GM19455 (cell line): ENCODE measurements around the gene PDSS2.
"Not testable (repeated sequence)": the region's sequence is repeated elsewhere in the genome, so short reads cannot be mapped to it uniquely, and the experiment has no call there.

Experiments
- ATAC-seq: cut with Tn5 transposase; IDR thresholded peaks from one replicate; pipeline ENCODE4 v1.9.1; 2021; ENCODE audit not compliant: unreplicated experiment

The PDSS2 gene

DNA sequence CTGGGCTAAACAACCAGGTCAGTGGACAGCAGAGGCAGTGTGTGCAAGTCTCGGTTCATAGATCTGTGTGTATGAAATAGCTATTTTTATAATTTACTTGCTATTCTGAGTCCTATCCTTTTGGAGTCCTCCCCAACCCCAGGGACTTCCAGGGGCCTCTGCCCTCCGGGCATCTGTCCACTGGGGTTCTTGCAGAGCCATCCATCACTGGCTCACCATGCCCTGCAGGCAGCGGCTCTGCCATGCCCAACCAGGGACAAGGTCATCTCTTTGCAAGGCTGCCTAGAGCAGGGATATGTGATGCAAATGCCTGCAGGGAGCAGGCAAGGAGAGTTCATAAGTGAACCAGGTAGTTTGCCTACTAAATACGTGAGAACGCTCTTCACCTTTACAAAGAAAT is 333.6 kb downstream of the PDSS2 start:
- no peak for ATAC-seq

GRCh38 chr6:107124934-107125348 is 334.4 kb downstream of the PDSS2 start:
- peak; percentile 71 for ATAC-seq

DNA sequence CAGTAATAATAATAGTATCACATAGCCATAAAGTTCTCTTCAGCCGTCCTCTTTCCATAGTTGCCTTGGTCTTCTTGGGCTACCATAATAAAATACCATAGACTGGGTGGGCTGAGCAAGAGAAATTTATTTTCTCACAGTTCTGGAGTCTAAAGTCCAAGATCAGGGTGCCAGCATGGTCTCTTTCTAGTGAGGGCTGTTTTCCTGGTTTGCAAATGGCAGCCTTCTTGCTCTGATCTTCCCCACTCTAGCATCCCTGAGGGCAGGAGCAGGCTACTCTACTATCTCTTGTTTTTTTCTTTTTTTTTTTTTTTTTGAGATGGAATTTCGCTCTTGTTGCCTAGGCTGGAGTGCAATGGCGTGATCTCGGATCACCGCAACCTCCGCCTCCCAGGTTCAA is 335.9 kb downstream of the PDSS2 start:
- ATAC-seq = no peak

DNA sequence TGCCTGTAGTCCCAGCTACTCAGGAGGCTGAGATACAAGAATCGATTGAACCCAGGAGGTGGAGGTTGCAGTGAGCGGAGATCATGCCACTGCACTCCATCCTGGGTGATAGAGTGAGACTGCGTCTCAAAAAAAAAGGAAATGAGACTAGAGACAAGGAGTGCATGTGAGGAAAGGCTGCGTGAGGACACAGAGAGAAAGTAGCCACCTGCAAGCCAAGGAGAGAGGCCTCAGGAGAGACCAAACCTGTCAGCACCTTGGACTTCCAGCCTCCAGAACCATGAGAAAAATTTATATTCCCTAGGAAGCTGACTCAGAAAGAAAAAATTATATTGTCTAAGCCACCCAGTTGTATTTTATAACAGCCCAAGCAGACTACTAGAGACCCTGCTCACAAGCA is 336.6 kb downstream of the PDSS2 start:
- no peak for ATAC-seq

GRCh38 chr6:107121964-107122495 is 337.3 kb downstream of the PDSS2 start:
- no peak for ATAC-seq

- no peak for ATAC-seq
Observed at GRCh38 chr6:107121266-107121665, 338.1 kb downstream of the PDSS2 start.

DNA sequence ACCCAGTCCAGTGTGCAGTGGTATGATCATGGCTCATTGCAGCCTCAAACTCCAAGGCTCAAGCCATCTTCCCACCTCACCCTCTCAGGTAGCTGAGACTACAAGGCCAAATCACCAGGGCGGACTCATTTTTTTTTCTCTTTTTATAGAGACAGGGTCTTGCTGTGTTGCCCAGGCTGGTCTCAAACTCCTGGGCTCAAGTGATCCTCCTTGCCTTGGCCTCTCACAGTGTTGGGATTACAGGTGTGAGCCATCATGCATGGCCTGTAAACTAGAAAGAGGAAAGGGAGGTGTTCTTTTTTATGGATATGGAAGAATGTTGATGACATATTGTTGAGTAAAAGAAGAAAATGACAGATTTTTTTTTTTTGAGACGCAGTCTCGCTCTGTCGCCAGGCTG is 339.0 kb downstream of the PDSS2 start:
- no peak for ATAC-seq

DNA sequence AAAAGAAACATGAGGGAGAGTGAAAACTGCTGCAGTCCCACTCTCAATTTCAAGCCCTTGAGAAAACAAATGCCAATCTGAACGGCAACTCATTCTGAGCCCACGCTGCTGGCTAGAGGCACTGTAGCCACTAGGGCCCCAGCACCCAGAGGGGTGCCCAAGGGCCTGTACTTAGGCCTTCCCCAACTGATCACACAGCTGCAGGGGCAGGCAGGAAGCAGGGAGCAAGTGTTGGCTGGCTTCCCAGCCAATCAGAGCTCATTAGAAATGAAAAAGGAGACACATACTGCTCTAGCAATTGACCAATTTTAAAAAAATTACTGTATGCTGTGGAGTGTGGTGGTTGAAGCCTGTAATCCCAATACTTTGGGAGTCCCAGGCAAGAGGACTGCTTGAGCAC is 340.4 kb downstream of the PDSS2 start:
- ATAC-seq = no peak

DNA sequence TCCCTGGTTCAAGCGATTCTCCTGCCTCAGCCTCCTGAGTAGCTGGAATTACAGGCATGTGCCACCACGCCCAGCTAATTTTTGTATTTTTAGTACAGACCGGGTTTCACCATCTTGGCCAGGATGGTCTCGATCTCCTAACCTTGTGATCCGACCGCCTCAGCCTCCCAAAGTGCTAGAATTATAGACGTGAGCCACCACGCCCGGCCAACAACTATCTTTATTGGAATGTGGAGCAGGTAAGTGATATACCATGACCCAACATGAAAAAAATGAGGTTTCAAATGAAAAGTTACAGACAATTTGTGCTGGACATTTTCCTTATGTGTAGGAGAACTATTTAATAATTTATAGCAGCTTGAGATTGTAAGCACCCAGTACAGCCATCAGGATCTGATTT is 340.8 kb downstream of the PDSS2 start:
- not testable (repeated sequence) for ATAC-seq

DNA sequence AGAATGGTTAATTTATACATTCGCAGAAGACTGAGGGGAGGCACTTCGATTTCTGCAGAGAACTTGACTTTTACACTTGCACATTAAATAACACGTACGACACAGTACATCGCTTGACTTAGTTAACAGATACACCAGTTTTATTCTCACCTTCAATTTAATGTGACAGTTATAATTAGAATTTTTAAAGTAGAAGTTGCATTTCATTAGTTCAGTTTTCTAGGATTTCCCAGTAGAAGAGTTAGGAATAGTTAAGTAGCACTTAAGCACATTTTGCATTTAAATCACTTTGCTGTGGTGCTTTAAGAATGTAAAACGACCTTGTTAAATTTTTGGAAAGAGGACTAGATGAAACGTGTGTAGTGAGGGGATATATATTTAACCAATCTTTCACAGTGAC is 342.4 kb downstream of the PDSS2 start:
- no peak for ATAC-seq

GRCh38 chr6:107116328-107116892 is 343.0 kb downstream of the PDSS2 start:
- no peak for ATAC-seq

- ATAC-seq = peak; percentile 26
Observed at GRCh38 chr6:107115695-107116327, 343.6 kb downstream of the PDSS2 start.

- ATAC-seq = peak; percentile 36
Observed at GRCh38 chr6:107114926-107115694, 344.3 kb downstream of the PDSS2 start, which contains the start of gene BEND3. Gene BEND3, minus strand, starts transcription at chr6:107115515. Its CDS starts 16,230 bp downstream, at chr6:107099285.

GRCh38 chr6:107114213-107114925 is 345.0 kb downstream of the PDSS2 start:
- peak; percentile 61 for ATAC-seq

DNA sequence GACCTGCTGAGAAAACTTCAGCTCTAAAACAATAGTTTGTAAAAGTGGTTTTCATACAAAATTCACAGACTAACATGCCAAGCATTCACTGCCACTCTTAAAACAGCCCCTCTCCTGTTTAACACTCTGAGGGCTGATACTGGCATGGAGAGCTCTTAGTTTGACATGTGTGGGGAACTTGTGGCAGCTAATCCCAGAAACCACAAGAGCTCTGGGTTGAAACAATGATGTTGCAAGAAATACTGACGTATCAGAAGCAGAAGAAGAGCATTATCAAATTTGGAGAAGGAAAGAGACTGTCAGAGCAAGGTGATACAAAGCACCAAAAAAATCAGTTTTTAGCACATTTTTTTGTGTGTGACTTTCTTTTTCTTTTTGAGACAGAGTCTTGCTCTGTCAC is 349.2 kb downstream of the PDSS2 start:
- ATAC-seq = no peak

- ATAC-seq = no peak
Observed at GRCh38 chr6:107108201-107108890, 351.0 kb downstream of the PDSS2 start.

GRCh38 chr6:107107791-107108190 is 351.6 kb downstream of the PDSS2 start:
- ATAC-seq = no peak

DNA sequence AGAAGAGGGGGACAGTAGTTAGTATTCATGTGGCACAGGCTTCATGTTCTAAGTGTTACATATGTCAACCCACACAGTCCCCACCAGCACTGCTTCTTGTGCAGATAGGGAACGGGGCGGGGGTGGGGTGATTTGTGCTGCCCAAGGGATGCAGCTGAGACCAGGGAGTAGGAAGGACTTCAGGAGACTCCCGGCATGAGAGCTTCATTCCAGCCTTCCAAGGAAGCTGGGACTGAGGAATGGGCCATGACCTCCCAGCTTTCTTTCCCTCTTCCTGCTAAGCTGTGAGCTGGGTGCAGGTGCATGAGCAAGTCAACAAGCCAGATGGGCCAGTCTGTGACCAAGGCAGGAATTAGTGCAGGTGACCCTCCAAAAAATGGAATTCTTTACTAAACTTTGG is 353.2 kb downstream of the PDSS2 start:
- ATAC-seq = no peak

DNA sequence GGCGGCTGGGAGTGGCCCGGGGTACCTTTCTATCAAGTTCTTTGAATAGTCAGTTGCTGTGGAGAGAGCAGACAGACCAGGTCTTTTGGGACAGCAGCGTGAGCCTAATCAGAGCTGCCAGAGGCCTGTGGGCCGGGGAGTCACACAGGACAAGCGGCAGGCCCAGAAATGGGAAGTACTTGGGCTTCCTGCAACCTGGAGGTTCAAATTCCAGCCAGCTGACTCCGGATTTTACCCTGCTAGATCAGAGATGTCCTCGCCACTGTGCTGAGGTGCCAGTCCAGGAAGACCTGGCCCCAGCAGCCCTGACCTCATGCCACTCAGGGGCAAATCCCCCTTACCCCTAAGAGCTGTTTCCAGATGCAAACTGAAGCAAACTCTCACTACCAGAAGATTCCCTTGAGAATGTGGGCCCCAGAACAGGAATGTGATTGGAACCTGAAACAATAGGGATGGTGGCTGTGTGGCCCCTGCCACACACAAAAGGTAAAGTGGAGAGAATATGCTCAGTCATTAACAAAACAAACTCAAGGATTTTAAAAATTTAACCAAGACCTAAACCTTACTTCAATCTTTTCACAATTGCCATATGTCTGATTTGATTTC is 353.8 kb downstream of the PDSS2 start:
- no peak for ATAC-seq

DNA sequence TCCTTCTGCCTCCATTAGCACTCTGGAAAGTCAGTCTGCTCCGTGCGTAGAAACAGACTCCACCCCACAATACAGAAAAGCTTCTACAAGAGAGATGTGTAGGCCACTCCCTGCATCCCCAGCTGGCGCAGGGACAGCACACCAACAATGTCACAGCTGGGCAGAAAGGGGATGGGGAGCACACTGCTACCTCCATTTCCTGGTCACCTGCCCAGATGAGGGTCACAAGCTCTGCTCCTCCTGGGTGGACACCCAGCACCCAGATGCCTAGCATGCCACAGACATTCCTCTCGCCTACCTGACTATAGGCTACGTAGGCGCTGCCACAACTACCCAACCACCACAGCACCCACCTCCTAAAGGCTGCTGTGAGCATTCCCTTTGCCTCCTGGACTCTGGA is 356.3 kb downstream of the PDSS2 start:
- no peak for ATAC-seq
